Panc1 (cell line): ENCODE measurements around the gene UBTF.

ENCODE experiments used
- CTCF ChIP-seq: fragments of 450-650 bp; IDR thresholded peaks from 2 replicates; pipeline ENCODE4 v1.5.1; 2017; ENCODE audit warnings: mild to moderate bottlenecking
- POLR2AphosphoS5 ChIP-seq: IDR thresholded peaks from 2 replicates; pipeline ENCODE4 v1.6.1; 2012; ENCODE audit warnings: mild to moderate bottlenecking, low read depth, low read length, moderate library complexity
- SIN3A ChIP-seq: IDR thresholded peaks from 2 replicates; pipeline ENCODE4 v1.6.1; 2012; ENCODE audit warnings: low read depth, mild to moderate bottlenecking, low read length, moderate library complexity, borderline replicate concordance; ENCODE audit not compliant: insufficient read depth
- TCF7L2 ChIP-seq: IDR thresholded peaks from 2 replicates; pipeline ENCODE4 v1.6.1; 2011; ENCODE audit warnings: mild to moderate bottlenecking, low read depth, low read length, inconsistent platforms

- TF ChIP-seq POLR2AphosphoS5 = no peak
- no peak for TF ChIP-seq CTCF
- no peak for TF ChIP-seq TCF7L2
- no peak for TF ChIP-seq SIN3A
These were observed 49.4 kb upstream of the UBTF start for GRCh38 chr17:44268709-44269534.
